Measurements from ENCODE around the gene ST3GAL4. TPM values are rescaled to one million over a fixed set of nuclear protein-coding genes. Genes with fewer than 3 reads are reported as not detected.

ST3GAL4 gene
- total RNA-seq, 1 experiment from 2014 or later, result 13.1 TPM

DNA sequence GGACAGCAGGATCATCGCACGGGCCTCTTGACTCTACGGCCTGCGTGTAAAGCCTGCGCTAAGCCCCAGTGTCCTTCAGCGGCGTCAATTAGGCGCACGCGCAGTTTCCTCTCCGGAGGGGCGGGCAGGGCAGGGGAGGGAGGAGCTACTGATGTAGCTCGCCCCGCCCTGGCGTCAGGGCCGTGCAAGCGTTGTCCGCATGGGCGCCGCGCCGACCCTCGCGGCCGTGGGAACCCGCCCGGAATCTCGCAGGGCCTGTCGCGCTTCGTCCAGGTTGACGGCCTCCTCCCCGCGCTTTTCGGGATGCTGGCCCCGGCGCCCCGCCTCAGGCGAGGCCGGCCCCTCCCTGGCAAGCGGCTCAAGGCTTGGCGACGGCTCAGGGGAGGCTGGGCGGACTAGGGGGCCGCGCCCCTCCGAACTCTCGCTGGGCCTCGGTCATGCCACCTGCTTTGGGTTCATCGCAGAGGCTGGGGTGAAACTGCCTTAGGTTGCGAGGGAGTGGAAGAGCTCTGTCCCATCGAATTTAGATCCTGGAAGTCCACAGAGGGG, 61.1 kb downstream of the ST3GAL4 start:
- no peak for ATAC-seq
- no TSS peak for BruUV-seq (replicated peaks)
- CTCF ChIA-PET, result no interaction called here
- Histone ChIP-seq H3K4me3 (replicated peaks in 1 of 2; ENCODE audit: low read depth in 1 of 2, low read length in 2 of 2) (no peak overlapping the region), H3K9me2 (ENCODE audit: insufficient read depth) (no peaks in the 10 kb centered on the region), H3K27ac (ENCODE audit: low read depth, low read length) (no peak overlapping the region), H3K4me2 (ENCODE audit: low read length) (no peak overlapping the region), H3K4me1 (ENCODE audit: control insufficient read depth in 1 of 2, insufficient read depth in 2 of 2, low read length in 2 of 2) (no peaks in the 10 kb centered on the region), H3K27me3 (ENCODE audit: insufficient read depth, low read length) (no peaks in the 10 kb centered on the region), H3K36me3 (ENCODE audit: control insufficient read depth in 1 of 2, insufficient read depth in 2 of 2, low read length in 2 of 2) (no peaks in the 10 kb centered on the region), H2AFZ (ENCODE audit: low read depth, low read length, poor library complexity, severe bottlenecking) (no peak overlapping the region), H3K79me2 (ENCODE audit: insufficient read depth, low read length) (no peaks in the 10 kb centered on the region), H4K20me1 (ENCODE audit: insufficient read depth) (no peaks in the 10 kb centered on the region), H3K9ac (ENCODE audit: low read length) (no peak overlapping the region), H3K9me3 (ENCODE audit: control insufficient read depth in 1 of 2, insufficient read depth in 1 of 2, low read depth in 1 of 2, low read length in 2 of 2) (no peaks in the 10 kb centered on the region)
- no peak for DNase-seq (ENCODE audit: low read depth, low spot score)
- POLR2A ChIA-PET, result no interaction called here
- RAD21 ChIA-PET (ENCODE audit: low non-redundant PET in 1 of 2, low total read pairs in 2 of 2, uncharacterized antibody in 2 of 2, unreplicated experiment in 2 of 2), result no interaction called here
- intact Hi-C loops (cut with micrococcal nuclease), result no loop called here
- TF ChIP-seq ZNF274 (IDR thresholded peaks at IDR 0.05; ENCODE audit: low read depth, low read length) (no peak), SRF (IDR thresholded peaks at IDR 0.05; ENCODE audit: low read depth) (no peak), POLR2A (IDR thresholded peaks at IDR 0.05; ENCODE audit: borderline replicate concordance, extremely low read depth, insufficient read depth, insufficient read length) (no peak), YY1 (IDR thresholded peaks at IDR 0.05; ENCODE audit: extremely low read depth, insufficient replicate concordance, low read depth, low read length) (no peak), ZFX (IDR thresholded peaks at IDR 0.05) (no peak), EZH2phosphoT487 (IDR thresholded peaks at IDR 0.05; ENCODE audit: borderline replicate concordance) (no peak), REST (IDR thresholded peaks at IDR 0.05; ENCODE audit: low read depth) (no peak), ATF3 (IDR thresholded peaks at IDR 0.05) (no peak), FOSL1 (IDR thresholded peaks at IDR 0.05; ENCODE audit: low read depth) (no peak)

Measured in HCT116 (cell line).